H1 (cell line): Measurements from ENCODE around the gene PPIH. TPM values are rescaled to one million over a fixed set of nuclear protein-coding genes. Genes with fewer than 3 reads are reported as not detected.

Experiments
- ASH2L ChIP-seq: fragments of 200-600, 300-600 bp; sonication (generic); IDR thresholded peaks from one replicate; pipeline ENCODE4 v1.7.1; 2017; ENCODE audit warnings: low read length
- TAF1 ChIP-seq: IDR thresholded peaks from 2 replicates; pipeline ENCODE4 v1.6.1; 2011; ENCODE audit warnings: mild to moderate bottlenecking, low read depth, low read length
- polyA plus RNA-seq, 7 experiments: library from polyadenylated mRNA; depleted of rRNA in 3 of 7; stranded (reverse) in 5 of 7; unstranded in 2 of 7; fragments of >200 nt in 5 of 7; fragments of 200-250 nt in 2 of 7; gene quantifications; 1 replicate in 5 of 7; 2 replicates in 1 of 7; 4 replicates in 1 of 7; pipeline versions ENCODE4 v1.2.1 to v1.2.3, GENCODE V29; 2011 to 2013; ENCODE audit warnings: missing spikeins in 2 of 7, mixed read lengths in 2 of 7
- total RNA-seq: library from RNA; stranded (reverse); fragmentation: NEBNext Ultra II Directional; extraction: Animal tissue kit (Norgen Biotek cat#: 25700); gene quantifications from 2 replicates; pipeline ENCODE4 v1.2.1, GENCODE V29; 2021

Gene PPIH
- total and polyA plus RNA-seq, 2 of the 8 experiments (the other 6 are each of a cell fraction or from before 2014, with no cell fraction given) = 78.1 to 91.5 TPM

GRCh38 chr1:42618866-42619265, 39.4 kb upstream of the PPIH start (continued):
- TF ChIP-seq TAF1 (no peak), ASH2L (no peak)
- TF ChIP-seq, all 59 proteins: peak for 0
